Vagina (tissue), 2 donors: ENCODE measurements around the gene CERK.

ENCODE experiments used
- POLR2A ChIP-seq, 2 donors: fragments of 450-650 bp; IDR thresholded peaks; one replicate each; pipeline ENCODE4 v1.6.1; 2017; ENCODE audit warnings: antibody characterized with exemption in 2 of 2, mild to moderate bottlenecking in 2 of 2, moderate library complexity in 2 of 2
- POLR2AphosphoS5 ChIP-seq, 2 donors: sonication (generic); formaldehyde crosslinking; IDR thresholded peaks; one replicate each; pipeline ENCODE4 v1.9.0; 2017; ENCODE audit warnings: antibody characterized with exemption in 2 of 2, mild to moderate bottlenecking in 2 of 2, low read depth in 1 of 2; ENCODE audit not compliant: insufficient read depth in 1 of 2

- TF ChIP-seq POLR2AphosphoS5 (IDR thresholded peaks at IDR 0.05; ENCODE audit: insufficient read depth in 1 of 2, low read depth in 1 of 2) (no peak), POLR2A (IDR thresholded peaks at IDR 0.05) (no peak)
Measured at GRCh38 chr22:46738647-46739093, 618 bp upstream of the CERK start.
